HCT116 (cell line): ENCODE results near the gene COQ10A. TPM values are rescaled to one million over a fixed set of nuclear protein-coding genes. Genes with fewer than 3 reads are reported as not detected.
A peak's percentile ranks its signal among the peaks of the same experiment; 100 is the strongest.

ENCODE experiments used
- ATAC-seq: fragments of 200-7000 bp; cut with Tn5 transposase; 2 replicates; pipeline ENCODE4 v1.9.1; 2020; ENCODE audit warnings: mild to moderate bottlenecking, moderate library complexity
- BruUV-seq: library from RNA; stranded (reverse); fragments of 400-500 nt; replicated peaks from 2 replicates; lab custom pipeline; 2021; lab: Mats Ljungman, UMichigan
- CTCF ChIA-PET: fragments of 300-600 bp; sonication (Branson Sonifier 250); formaldehyde crosslinking; loops from one replicate; lab custom pipeline; 2021; ENCODE audit warnings: antibody characterized with exemption; lab: Charles Lee
- POLR2A ChIA-PET: fragments of 300-600, 350-600 bp; sonication (Branson Sonifier 250); formaldehyde crosslinking; loops from one replicate; lab custom pipeline; 2021; ENCODE audit warnings: antibody characterized with exemption; lab: Charles Lee
- RAD21 ChIA-PET, 2 experiments: fragments of 300-600 bp; sonication (Branson Sonifier 250); formaldehyde crosslinking; loops; one replicate each; lab custom pipeline; 2023; ENCODE audit warnings: low total read pairs in 2 of 2; ENCODE audit not compliant: uncharacterized antibody in 2 of 2, unreplicated experiment in 2 of 2, low non-redundant PET in 1 of 2; lab: Charles Lee
- DNase-seq: peaks from one replicate; pipeline ENCODE4 v3.0.0-alpha.2; 2010; ENCODE audit warnings: low read depth, low spot score
- H2AFZ ChIP-seq: fragments of 200-600 bp; shearing (Covaris generic), sonication (generic); 2 replicates; pipeline ENCODE4 v1.6.1; 2017; ENCODE audit warnings: low read depth, mixed run types, mixed read lengths, antibody characterized with exemption, low read length; ENCODE audit not compliant: poor library complexity, severe bottlenecking
- H3K27ac ChIP-seq: 2 replicates; pipeline ENCODE4 v1.5.1; 2012; ENCODE audit warnings: low read depth, low read length
- H3K27me3 ChIP-seq: fragments of 200-600 bp; sonication (generic); 2 replicates; pipeline ENCODE4 v1.6.1; 2016; ENCODE audit warnings: mixed run types, low read length, mixed read lengths; ENCODE audit not compliant: insufficient read depth
- H3K36me3 ChIP-seq, 2 experiments: fragments of 200-500 bp in 1 of 2; fragments of 200-600 bp in 1 of 2; sonication (Bioruptor generic) in 1 of 2; sonication (generic) in 1 of 2; 2 replicates each; pipeline versions ENCODE4 v1.5.1 to v1.6.1; 2014 to 2016; ENCODE audit warnings: low read length in 2 of 2, inconsistent platforms in 1 of 2, mixed read lengths in 1 of 2, mixed run types in 1 of 2; ENCODE audit not compliant: insufficient read depth in 2 of 2, control insufficient read depth in 1 of 2
- H3K4me1 ChIP-seq, 2 experiments: fragments of 200-600 bp in 1 of 2; sonication (generic) in 1 of 2; 2 replicates each; pipeline versions ENCODE4 v1.5.1 to v1.6.1; 2012 to 2017; ENCODE audit warnings: low read length in 2 of 2, inconsistent platforms in 1 of 2, mild to moderate bottlenecking in 1 of 2, mixed read lengths in 1 of 2, mixed run types in 1 of 2, moderate library complexity in 1 of 2; ENCODE audit not compliant: insufficient read depth in 2 of 2, control insufficient read depth in 1 of 2
- H3K4me2 ChIP-seq: fragments of 200-600 bp; sonication (generic); 2 replicates; pipeline ENCODE4 v1.6.1; 2017; ENCODE audit warnings: mixed run types, low read length, mixed read lengths
- H3K4me3 ChIP-seq, 2 experiments: fragments of 200-600 bp in 1 of 2; sonication (generic) in 1 of 2; replicated peaks in 1 of 2; 2 replicates each; pipeline ENCODE4 v1.5.1; 2011 to 2016; ENCODE audit warnings: low read length in 2 of 2, control low read depth in 1 of 2, low read depth in 1 of 2, mild to moderate bottlenecking in 1 of 2, mixed read lengths in 1 of 2, mixed run types in 1 of 2
- H3K79me2 ChIP-seq: fragments of 200-600 bp; sonication (generic); 2 replicates; pipeline ENCODE4 v1.6.1; 2017; ENCODE audit warnings: mild to moderate bottlenecking, mixed run types, low read length, moderate library complexity, mixed read lengths; ENCODE audit not compliant: insufficient read depth
- H3K9ac ChIP-seq: fragments of 200-600 bp; sonication (generic); 2 replicates; pipeline ENCODE4 v1.6.1; 2016; ENCODE audit warnings: low read length, mixed read lengths
- H3K9me2 ChIP-seq: fragments of 200-600 bp; sonication (generic), shearing (Covaris generic); 2 replicates; pipeline ENCODE4 v1.6.1; 2017; ENCODE audit warnings: mixed run types, mild to moderate bottlenecking, moderate library complexity; ENCODE audit not compliant: insufficient read depth
- H3K9me3 ChIP-seq, 2 experiments: fragments of 200-500 bp in 1 of 2; fragments of 200-600 bp in 1 of 2; sonication (Bioruptor generic) in 1 of 2; sonication (generic) in 1 of 2; 2 replicates each; pipeline ENCODE4 v1.6.1; 2014 to 2017; ENCODE audit warnings: low read length in 2 of 2, mixed read lengths in 2 of 2, inconsistent platforms in 1 of 2, low read depth in 1 of 2, mild to moderate bottlenecking in 1 of 2, mixed run types in 1 of 2, moderate library complexity in 1 of 2; ENCODE audit not compliant: control insufficient read depth in 1 of 2, insufficient read depth in 1 of 2
- H4K20me1 ChIP-seq: fragments of 200-600 bp; sonication (generic), shearing (Covaris generic); 2 replicates; pipeline ENCODE4 v1.6.1; 2017; ENCODE audit warnings: mixed run types, mild to moderate bottlenecking, moderate library complexity; ENCODE audit not compliant: insufficient read depth
- EGR1 ChIP-seq: IDR thresholded peaks from 2 replicates; pipeline ENCODE4 v1.6.1; 2012; ENCODE audit warnings: low read depth
- ELF1 ChIP-seq: IDR thresholded peaks from 2 replicates; pipeline ENCODE4 v1.6.1; 2012; ENCODE audit warnings: low read depth, borderline replicate concordance
- FOSL1 ChIP-seq: IDR thresholded peaks from 2 replicates; pipeline ENCODE4 v1.6.1; 2012; ENCODE audit warnings: low read depth
- JUND ChIP-seq: IDR thresholded peaks from 2 replicates; pipeline ENCODE4 v1.6.1; 2012
- POLR2AphosphoS5 ChIP-seq: IDR thresholded peaks from 2 replicates; pipeline ENCODE4 v1.6.1; 2011; ENCODE audit warnings: mild to moderate bottlenecking, low read depth, low read length, moderate library complexity
- RAD21 ChIP-seq: IDR thresholded peaks from 2 replicates; pipeline ENCODE4 v1.6.1; 2012; ENCODE audit warnings: low read depth, mild to moderate bottlenecking
- SP1 ChIP-seq: IDR thresholded peaks from 2 replicates; pipeline ENCODE4 v1.6.1; 2012; ENCODE audit warnings: low read depth
- ZFX ChIP-seq: fragments of 450-650 bp; IDR thresholded peaks from 2 replicates; pipeline ENCODE4 v1.6.1; 2017
- ZNF274 ChIP-seq: fragments of 200-500 bp; sonication (Bioruptor generic); IDR thresholded peaks from 2 replicates; pipeline ENCODE4 v1.6.1; 2014; ENCODE audit warnings: mild to moderate bottlenecking, low read depth, low read length, inconsistent platforms
- intact Hi-C: fragments of 100-400 bp; cut with micrococcal nuclease; formaldehyde crosslinking; loops from 2 replicates; pipeline ENCODE4 v1.10.0; 2022
- total RNA-seq: library from RNA; stranded (reverse); gene quantifications from one replicate; pipeline ENCODE4 v1.2.1, GENCODE V29; 2021; ENCODE audit not compliant: unreplicated experiment
- TF ChIP-seq, protein P1 (sequence below): IDR thresholded peaks from 2 replicates; pipeline ENCODE4 v1.6.1; 2011; ENCODE audit warnings: mild to moderate bottlenecking, low read length, moderate library complexity; ENCODE audit not compliant: insufficient replicate concordance; ENCODE audit errors: extremely low read depth

The COQ10A gene
- total RNA-seq, 1 experiment from 2014 or later: 11.7 TPM

DNA sequence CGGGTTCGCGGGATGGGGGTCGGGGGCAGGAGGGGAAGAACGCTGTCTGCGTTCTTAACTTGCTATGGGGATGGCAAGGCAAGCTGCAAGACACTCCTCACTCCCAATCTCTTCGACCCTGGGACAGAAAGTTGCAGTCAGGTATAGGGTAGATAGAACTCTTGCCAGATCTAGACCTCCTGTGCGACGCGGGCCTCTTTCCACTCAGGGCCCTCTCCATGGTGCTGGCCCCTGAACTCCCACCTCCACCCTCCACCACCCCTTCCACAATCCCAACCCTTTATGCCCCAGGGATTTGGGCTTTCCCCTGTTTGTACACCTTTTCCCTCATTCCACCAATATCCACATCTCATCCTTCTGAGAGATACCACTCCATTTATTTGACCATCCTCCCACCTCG, 41.8 kb upstream of the COQ10A start:
- DNase-seq (no peak), ATAC-seq (no peak)
- H3K79me2 ChIP-seq: peaks cover 15% of the 10 kb centered on the region
- RAD21 ChIA-PET: no interaction called here
- peak overlapping the region; percentile 67 for H3K27ac ChIP-seq
- peak overlapping the region; percentile 85 to 91 for H3K4me3 ChIP-seq
- TF ChIP-seq, protein P1, sequence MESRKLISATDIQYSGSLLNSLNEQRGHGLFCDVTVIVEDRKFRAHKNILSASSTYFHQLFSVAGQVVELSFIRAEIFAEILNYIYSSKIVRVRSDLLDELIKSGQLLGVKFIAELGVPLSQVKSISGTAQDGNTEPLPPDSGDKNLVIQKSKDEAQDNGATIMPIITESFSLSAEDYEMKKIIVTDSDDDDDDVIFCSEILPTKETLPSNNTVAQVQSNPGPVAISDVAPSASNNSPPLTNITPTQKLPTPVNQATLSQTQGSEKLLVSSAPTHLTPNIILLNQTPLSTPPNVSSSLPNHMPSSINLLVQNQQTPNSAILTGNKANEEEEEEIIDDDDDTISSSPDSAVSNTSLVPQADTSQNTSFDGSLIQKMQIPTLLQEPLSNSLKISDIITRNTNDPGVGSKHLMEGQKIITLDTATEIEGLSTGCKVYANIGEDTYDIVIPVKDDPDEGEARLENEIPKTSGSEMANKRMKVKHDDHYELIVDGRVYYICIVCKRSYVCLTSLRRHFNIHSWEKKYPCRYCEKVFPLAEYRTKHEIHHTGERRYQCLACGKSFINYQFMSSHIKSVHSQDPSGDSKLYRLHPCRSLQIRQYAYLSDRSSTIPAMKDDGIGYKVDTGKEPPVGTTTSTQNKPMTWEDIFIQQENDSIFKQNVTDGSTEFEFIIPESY: no peak
- TF ChIP-seq RAD21 (no peak), ZFX (no peak)
- CTCF ChIA-PET: no interaction called here
- no TSS peak for BruUV-seq
- no peaks in the 10 kb centered on the region for H3K9me3 ChIP-seq
- no peaks in the 10 kb centered on the region for H4K20me1 ChIP-seq
- H3K27me3 ChIP-seq: no peaks in the 10 kb centered on the region
- H2AFZ ChIP-seq: no peak overlapping the region
- POLR2A ChIA-PET: no interaction called here
- peak overlapping the region; percentile 94 for H3K4me2 ChIP-seq
- peaks cover 8 to 35% of the 10 kb centered on the region in 2 experiments; a peak in 3 of 4 replicates for H3K4me1 ChIP-seq
- no peaks in the 10 kb centered on the region for H3K36me3 ChIP-seq
- intact Hi-C loops: loop anchor here (1.0 to 5.0 kb wide), 3 partner anchors 18 to 106 kb away; partner anchors contain the start of gene ANKRD52
- H3K9ac ChIP-seq: peak overlapping the region; percentile 70
- H3K9me2 ChIP-seq: no peaks in the 10 kb centered on the region

DNA sequence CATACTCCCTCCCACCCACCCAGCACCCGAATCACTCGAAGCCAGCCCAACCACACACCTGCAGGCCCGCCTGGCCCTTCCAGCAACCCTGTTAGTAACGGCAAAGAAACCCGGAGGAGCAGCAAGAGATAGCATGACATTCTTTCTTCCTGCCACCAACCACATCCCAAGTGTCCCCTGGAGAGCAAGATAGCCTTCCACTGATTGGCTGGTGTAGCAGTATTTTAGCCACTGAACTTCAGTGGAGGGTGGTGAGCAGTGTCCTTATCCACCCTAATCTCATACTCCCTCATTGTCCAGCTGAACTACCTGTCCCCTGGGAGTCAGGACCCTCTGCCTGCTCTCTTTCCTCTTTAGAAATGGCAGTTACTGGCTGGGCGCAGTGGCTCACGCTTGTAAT, 37.7 kb upstream of the COQ10A start:
- no peaks in the 10 kb centered on the region for H3K27me3 ChIP-seq
- no peak overlapping the region for H3K27ac ChIP-seq
- no peak overlapping the region for H3K4me2 ChIP-seq
- RAD21 ChIA-PET: no interaction called here
- H3K36me3 ChIP-seq: no peaks in the 10 kb centered on the region
- CTCF ChIA-PET: no interaction called here
- H3K9ac ChIP-seq: no peak overlapping the region
- no peaks in the 10 kb centered on the region for H3K9me2 ChIP-seq
- DNase-seq (no peak), ATAC-seq (no peak)
- H2AFZ ChIP-seq: no peak overlapping the region
- no TSS peak for BruUV-seq
- no peaks in the 10 kb centered on the region for H4K20me1 ChIP-seq
- POLR2A ChIA-PET: no interaction called here
- H3K4me1 ChIP-seq: peaks cover 0 to 9% of the 10 kb centered on the region in 2 experiments; a peak in 1 of 4 replicates
- no peaks in the 10 kb centered on the region for H3K9me3 ChIP-seq
- TF ChIP-seq FOSL1 (no peak), ELF1 (no peak), ZNF274 (no peak), SP1 (no peak), POLR2AphosphoS5 (no peak), EGR1 (no peak), JUND (no peak)
- intact Hi-C loops: no loop called here
- H3K4me3 ChIP-seq: no peak overlapping the region
- peaks cover 3% of the 10 kb centered on the region; the same call in 1 of the 2 replicates for H3K79me2 ChIP-seq
